H9 (cell line): ENCODE results near the gene CWC22. TPM values are rescaled to one million over a fixed set of nuclear protein-coding genes. Genes with fewer than 3 reads are reported as not detected.

Source experiments
- DNase-seq: peaks from one replicate; pipeline ENCODE4 v3.0.0-alpha.2; 2017
- H2AFZ ChIP-seq: one replicate; pipeline ENCODE4 v1.6.1; 2013; ENCODE audit warnings: mild to moderate bottlenecking, low read length, control low read depth, moderate library complexity
- H2AK5ac ChIP-seq: 2 replicates; pipeline ENCODE4 v1.6.1; 2013; ENCODE audit warnings: low read length, control low read depth, mixed read lengths; ENCODE audit not compliant: insufficient read length
- H2BK120ac ChIP-seq: one replicate; pipeline ENCODE4 v1.6.1; 2013; ENCODE audit warnings: low read depth, mild to moderate bottlenecking, low read length, control low read depth, inconsistent platforms; ENCODE audit not compliant: poor library complexity, severe bottlenecking
- H2BK12ac ChIP-seq: 2 replicates; pipeline ENCODE4 v1.6.1; 2013; ENCODE audit warnings: low read length, control low read depth, mixed read lengths, low read depth; ENCODE audit not compliant: insufficient read length
- H2BK15ac ChIP-seq: 2 replicates; pipeline ENCODE4 v1.6.1; 2013; ENCODE audit warnings: low read depth, low read length, control low read depth
- H2BK20ac ChIP-seq: one replicate; pipeline ENCODE4 v1.6.1; 2013; ENCODE audit warnings: low read depth, mild to moderate bottlenecking, low read length, control low read depth, inconsistent platforms; ENCODE audit not compliant: poor library complexity, severe bottlenecking
- H2BK5ac ChIP-seq: 2 replicates; pipeline ENCODE4 v1.6.1; 2013; ENCODE audit warnings: low read length, control low read depth, mixed read lengths; ENCODE audit not compliant: insufficient read length
- H3K14ac ChIP-seq: 2 replicates; pipeline ENCODE4 v1.6.1; 2013; ENCODE audit warnings: low read length, control low read depth; ENCODE audit not compliant: insufficient read depth
- H3K18ac ChIP-seq: 2 replicates; pipeline ENCODE4 v1.6.1; 2013; ENCODE audit warnings: low read depth, mild to moderate bottlenecking, mixed read lengths, low read length, control low read depth; ENCODE audit not compliant: insufficient read length
- H3K23ac ChIP-seq: 2 replicates; pipeline ENCODE4 v1.6.1; 2013; ENCODE audit warnings: low read length, control low read depth, mixed read lengths, low read depth; ENCODE audit not compliant: insufficient read length
- H3K23me2 ChIP-seq: 2 replicates; pipeline ENCODE4 v1.6.1; 2013; ENCODE audit warnings: low read depth, mild to moderate bottlenecking, mixed read lengths, low read length, control low read depth; ENCODE audit not compliant: insufficient read length, poor library complexity, severe bottlenecking
- H3K27ac ChIP-seq: 2 replicates; pipeline ENCODE4 v1.5.1; 2013; ENCODE audit warnings: low read length, control low read depth, mixed read lengths, low read depth; ENCODE audit not compliant: insufficient read length
- H3K27me3 ChIP-seq: 2 replicates; pipeline ENCODE4 v1.6.1; 2013; ENCODE audit warnings: low read length, control low read depth, inconsistent platforms; ENCODE audit not compliant: insufficient read depth
- H3K4ac ChIP-seq: 2 replicates; pipeline ENCODE4 v1.6.1; 2013; ENCODE audit warnings: low read depth, mild to moderate bottlenecking, control low read depth, inconsistent platforms, low read length, moderate library complexity
- H3K4me1 ChIP-seq: 2 replicates; pipeline ENCODE4 v1.6.1; 2013; ENCODE audit warnings: low read length, control low read depth, inconsistent platforms; ENCODE audit not compliant: insufficient read depth
- H3K4me2 ChIP-seq: 2 replicates; pipeline ENCODE4 v1.6.1; 2013; ENCODE audit warnings: low read length, control low read depth, mixed read lengths; ENCODE audit not compliant: insufficient read length, insufficient read depth
- H3K56ac ChIP-seq: 2 replicates; pipeline ENCODE4 v1.6.1; 2013; ENCODE audit warnings: low read depth, mild to moderate bottlenecking, mixed read lengths, low read length, control low read depth; ENCODE audit not compliant: insufficient read length
- H3K79me1 ChIP-seq: 2 replicates; pipeline ENCODE4 v1.6.1; 2013; ENCODE audit warnings: low read depth, mild to moderate bottlenecking, moderate library complexity, low read length, control low read depth, inconsistent platforms; ENCODE audit not compliant: insufficient read depth, poor library complexity, severe bottlenecking
- H3K79me2 ChIP-seq: 2 replicates; pipeline ENCODE4 v1.6.1; 2013; ENCODE audit warnings: low read length, control low read depth, inconsistent platforms; ENCODE audit not compliant: insufficient read depth
- H3K9ac ChIP-seq: 2 replicates; pipeline ENCODE4 v1.6.1; 2013; ENCODE audit warnings: low read length, control low read depth, mixed read lengths; ENCODE audit not compliant: insufficient read length; ENCODE audit errors: extremely low read depth
- H3K9me3 ChIP-seq: one replicate; pipeline ENCODE4 v1.6.1; 2013; ENCODE audit warnings: low read depth, low read length, inconsistent platforms; ENCODE audit not compliant: control insufficient read depth
- H3T11ph ChIP-seq: one replicate; pipeline ENCODE4 v1.6.1; 2013; ENCODE audit warnings: mild to moderate bottlenecking, low read length, control low read depth, inconsistent platforms
- H4K20me1 ChIP-seq: one replicate; pipeline ENCODE4 v1.6.1; 2013; ENCODE audit not compliant: control insufficient read depth, insufficient read length, insufficient read depth
- H4K5ac ChIP-seq: 2 replicates; pipeline ENCODE4 v1.6.1; 2013; ENCODE audit warnings: low read depth, mild to moderate bottlenecking, mixed read lengths, low read length, control low read depth; ENCODE audit not compliant: insufficient read length
- H4K8ac ChIP-seq: replicated peaks from 2 replicates; pipeline ENCODE4 v1.6.1; 2013; ENCODE audit warnings: low read length, control low read depth, mixed read lengths, low read depth; ENCODE audit not compliant: insufficient read length
- H4K91ac ChIP-seq: 2 replicates; pipeline ENCODE4 v1.6.1; 2013; ENCODE audit warnings: low read depth, mild to moderate bottlenecking, moderate library complexity, mixed read lengths, low read length, control low read depth; ENCODE audit not compliant: insufficient read length
- H3K27ac Mint-ChIP-seq, 3 experiments: 2 replicates in 2 of 3; 3 replicates in 1 of 3; pipeline ENCODE4 v1.8.0; 2020 to 2021; ENCODE audit warnings: mixed read lengths in 3 of 3, mild to moderate bottlenecking in 1 of 3, moderate library complexity in 1 of 3
- H3K27me3 Mint-ChIP-seq: 2 replicates; pipeline ENCODE4 v1.8.0; 2021; ENCODE audit warnings: low read depth, mild to moderate bottlenecking, moderate library complexity, mixed read lengths
- H3K36me3 Mint-ChIP-seq, 3 experiments: 2 replicates in 2 of 3; 3 replicates in 1 of 3; pipeline ENCODE4 v1.8.0; 2020 to 2021; ENCODE audit warnings: low read depth in 3 of 3, mixed read lengths in 3 of 3; ENCODE audit not compliant: insufficient read depth in 1 of 3
- H3K4me1 Mint-ChIP-seq, 2 experiments: 2 replicates each; pipeline ENCODE4 v1.8.0; 2020; ENCODE audit warnings: mixed read lengths in 2 of 2
- H3K4me3 Mint-ChIP-seq, 2 experiments: 2 replicates in 1 of 2; 3 replicates in 1 of 2; pipeline ENCODE4 v1.8.0; 2020 to 2021; ENCODE audit warnings: mild to moderate bottlenecking in 2 of 2, mixed read lengths in 2 of 2, moderate library complexity in 1 of 2
- H3K9me3 Mint-ChIP-seq, 2 experiments: 2 replicates in 1 of 2; 3 replicates in 1 of 2; pipeline ENCODE4 v1.8.0; 2020; ENCODE audit warnings: mild to moderate bottlenecking in 2 of 2, mixed read lengths in 2 of 2, moderate library complexity in 1 of 2
- WGBS: extraction: QIAGEN DNeasy Blood & Tissue Kit; methylation state at CpG from one replicate; pipeline ENCODE4 v1.1.7; 2013; ENCODE audit warnings: missing lambda C conversion rate, low lambda C conversion rate, mixed read lengths; ENCODE audit not compliant: insufficient read length; ENCODE audit errors: extremely low coverage; 5-methylcytosine and 5-hydroxymethylcytosine counted together
- total RNA-seq: library from RNA; stranded (reverse); gene quantifications from 2 replicates; pipeline ENCODE4 v1.2.1, GENCODE V29; 2021
- TF ChIP-seq, protein P1 (sequence below): fragments of 200-600 bp; sonication (generic); conservative IDR thresholded peaks from 3 replicates; pipeline ENCODE4 v1.8.0; 2021; ENCODE audit warnings: antibody characterized with exemption, mild to moderate bottlenecking

The CWC22 gene
- total RNA-seq, 1 experiment from 2014 or later = 43.4 TPM

DNA sequence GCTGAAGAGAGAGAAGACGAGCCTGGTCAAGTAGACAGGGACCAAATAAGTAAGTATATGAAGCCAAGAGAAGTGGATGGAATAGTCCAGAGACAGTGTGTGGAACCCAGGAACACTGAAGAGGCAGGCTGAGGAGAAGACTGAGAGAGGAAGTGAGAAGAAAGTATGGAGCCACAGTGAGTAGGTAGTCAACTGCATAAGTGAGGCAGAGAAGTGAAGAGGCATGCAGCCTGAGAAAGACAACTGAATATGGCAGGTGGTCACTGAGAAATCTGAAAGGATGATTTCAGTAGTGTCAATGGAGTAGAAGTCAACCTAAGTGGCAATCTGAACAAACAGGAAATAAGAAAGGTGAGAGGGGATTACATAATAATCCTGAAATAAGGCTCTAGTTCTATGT lies 55.4 kb downstream of the CWC22 start:
- Mint-ChIP-seq H3K9me3 (no peaks in the 10 kb centered on the region), H3K4me1 (no peaks in the 10 kb centered on the region; a peak in 1 of 4 replicates), H3K27me3 (no peaks in the 10 kb centered on the region), H3K4me3 (no peak overlapping the region), H3K36me3 (peaks cover 6 to 58% (median 53%) of the 10 kb centered on the region in 3 experiments; a peak in 5 of 7 replicates), H3K27ac (peak overlapping the region in 1 of 3 experiments; percentile 25; a peak in 1 of 7 replicates)
- H3K9me3 ChIP-seq = no peaks in the 10 kb centered on the region
- H3K79me1 ChIP-seq = no peaks in the 10 kb centered on the region
- H3K18ac ChIP-seq = no peak overlapping the region
- no peak overlapping the region for H2BK15ac ChIP-seq
- H4K91ac ChIP-seq = no peak overlapping the region
- no peak overlapping the region for H2AK5ac ChIP-seq
- no peak overlapping the region for H3K4ac ChIP-seq
- H3K14ac ChIP-seq = no peak overlapping the region
- no peaks in the 10 kb centered on the region for H4K20me1 ChIP-seq
- H3T11ph ChIP-seq = no peak overlapping the region
- no peaks in the 10 kb centered on the region for H3K27me3 ChIP-seq
- TF ChIP-seq, protein P1, sequence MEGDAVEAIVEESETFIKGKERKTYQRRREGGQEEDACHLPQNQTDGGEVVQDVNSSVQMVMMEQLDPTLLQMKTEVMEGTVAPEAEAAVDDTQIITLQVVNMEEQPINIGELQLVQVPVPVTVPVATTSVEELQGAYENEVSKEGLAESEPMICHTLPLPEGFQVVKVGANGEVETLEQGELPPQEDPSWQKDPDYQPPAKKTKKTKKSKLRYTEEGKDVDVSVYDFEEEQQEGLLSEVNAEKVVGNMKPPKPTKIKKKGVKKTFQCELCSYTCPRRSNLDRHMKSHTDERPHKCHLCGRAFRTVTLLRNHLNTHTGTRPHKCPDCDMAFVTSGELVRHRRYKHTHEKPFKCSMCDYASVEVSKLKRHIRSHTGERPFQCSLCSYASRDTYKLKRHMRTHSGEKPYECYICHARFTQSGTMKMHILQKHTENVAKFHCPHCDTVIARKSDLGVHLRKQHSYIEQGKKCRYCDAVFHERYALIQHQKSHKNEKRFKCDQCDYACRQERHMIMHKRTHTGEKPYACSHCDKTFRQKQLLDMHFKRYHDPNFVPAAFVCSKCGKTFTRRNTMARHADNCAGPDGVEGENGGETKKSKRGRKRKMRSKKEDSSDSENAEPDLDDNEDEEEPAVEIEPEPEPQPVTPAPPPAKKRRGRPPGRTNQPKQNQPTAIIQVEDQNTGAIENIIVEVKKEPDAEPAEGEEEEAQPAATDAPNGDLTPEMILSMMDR = no peak
- no peak overlapping the region for H3K9ac ChIP-seq
- no peak overlapping the region for H4K8ac ChIP-seq
- no peak overlapping the region for H2BK5ac ChIP-seq
- no peak overlapping the region for H4K5ac ChIP-seq
- no peak overlapping the region for H2BK20ac ChIP-seq
- H3K79me2 ChIP-seq = no peaks in the 10 kb centered on the region
- H2BK120ac ChIP-seq = no peak overlapping the region
- H3K4me2 ChIP-seq = no peak overlapping the region
- DNase-seq = no peak
- no peak overlapping the region for H3K23ac ChIP-seq
- WGBS = no CpG with 5 or more reads among the region's 1 CpG
- H2AFZ ChIP-seq = no peak overlapping the region
- no peak overlapping the region for H3K56ac ChIP-seq
- H3K23me2 ChIP-seq = no peaks in the 10 kb centered on the region
- H3K4me1 ChIP-seq = no peaks in the 10 kb centered on the region
- no peak overlapping the region for H3K27ac ChIP-seq
- H2BK12ac ChIP-seq = no peak overlapping the region
